Astrocyte (in vitro differentiated cells and primary cell): Measurements from ENCODE around the gene DDIAS. TPM values are rescaled to one million over a fixed set of nuclear protein-coding genes. Genes with fewer than 3 reads are reported as not detected.

Experiments
- DNase-seq: peaks from one replicate; pipeline ENCODE4 v3.0.0-alpha.2; 2010; ENCODE audit warnings: low read depth
- FAIRE-seq: peaks from 2 replicates; lab custom pipeline; 2011; peaks lifted over from hg19 to GRCh38; lab: Jason Lieb, UNC
- H2AFZ ChIP-seq: 2 replicates; pipeline ENCODE4 v1.6.0; 2012; ENCODE audit warnings: low read depth, low read length, inconsistent platforms
- H3K27ac ChIP-seq: 2 replicates; pipeline ENCODE4 v1.5.1; 2011; ENCODE audit warnings: low read depth, low read length, inconsistent platforms
- H3K27me3 ChIP-seq: 2 replicates; pipeline ENCODE4 v1.6.0; 2011; ENCODE audit warnings: low read length, inconsistent platforms; ENCODE audit not compliant: insufficient read depth
- H3K36me3 ChIP-seq: 2 replicates; pipeline ENCODE4 v1.5.1; 2011; ENCODE audit warnings: low read length, inconsistent platforms; ENCODE audit not compliant: insufficient read depth
- H3K4me1 ChIP-seq: 2 replicates; pipeline ENCODE4 v1.5.1; 2011; ENCODE audit warnings: low read length, inconsistent platforms; ENCODE audit not compliant: insufficient read depth
- H3K4me2 ChIP-seq: 2 replicates; pipeline ENCODE4 v1.6.0; 2012; ENCODE audit warnings: low read length, inconsistent platforms
- H3K4me3 ChIP-seq: 2 replicates; pipeline ENCODE4 v1.5.1; 2011; ENCODE audit warnings: low read depth, mild to moderate bottlenecking, low read length, inconsistent platforms; ENCODE audit not compliant: insufficient read depth
- H3K79me2 ChIP-seq: 2 replicates; pipeline ENCODE4 v1.6.0; 2012; ENCODE audit warnings: mild to moderate bottlenecking, low read length, inconsistent platforms; ENCODE audit not compliant: insufficient read depth
- H3K9ac ChIP-seq: 2 replicates; pipeline ENCODE4 v1.6.0; 2012; ENCODE audit warnings: mild to moderate bottlenecking, low read length, inconsistent platforms
- H3K9me3 ChIP-seq: 2 replicates; pipeline ENCODE4 v1.5.1; 2012; ENCODE audit warnings: low read depth, mild to moderate bottlenecking, low read length, inconsistent platforms; ENCODE audit not compliant: insufficient read depth
- H4K20me1 ChIP-seq: 2 replicates; pipeline ENCODE4 v1.6.0; 2012; ENCODE audit warnings: low read length, inconsistent platforms; ENCODE audit not compliant: insufficient read depth
- H3K27ac Mint-ChIP-seq: one replicate; pipeline ENCODE4 v1.8.0; 2021; ENCODE audit warnings: mild to moderate bottlenecking, mixed read lengths; ENCODE audit not compliant: unreplicated experiment
- H3K27me3 Mint-ChIP-seq: one replicate; pipeline ENCODE4 v1.8.0; 2021; ENCODE audit warnings: low read depth, mixed read lengths; ENCODE audit not compliant: unreplicated experiment
- H3K36me3 Mint-ChIP-seq: one replicate; pipeline ENCODE4 v1.8.0; 2021; ENCODE audit warnings: low read depth, mixed read lengths; ENCODE audit not compliant: unreplicated experiment
- H3K4me1 Mint-ChIP-seq: one replicate; pipeline ENCODE4 v1.8.0; 2021; ENCODE audit warnings: low read depth, mixed read lengths; ENCODE audit not compliant: unreplicated experiment
- H3K4me3 Mint-ChIP-seq: one replicate; pipeline ENCODE4 v1.8.0; 2021; ENCODE audit warnings: mild to moderate bottlenecking, moderate library complexity, mixed read lengths; ENCODE audit not compliant: unreplicated experiment
- H3K9me3 Mint-ChIP-seq: one replicate; pipeline ENCODE4 v1.8.0; 2021; ENCODE audit warnings: mild to moderate bottlenecking, mixed read lengths; ENCODE audit not compliant: unreplicated experiment
- CTCF ChIP-seq: IDR thresholded peaks from 2 replicates; pipeline ENCODE4 v1.5.1; 2011; ENCODE audit warnings: low read depth, mild to moderate bottlenecking, inconsistent platforms, low read length, moderate library complexity; ENCODE audit not compliant: insufficient read depth
- EZH2 ChIP-seq: IDR thresholded peaks from 2 replicates; pipeline ENCODE4 v1.6.1; 2012; ENCODE audit warnings: mild to moderate bottlenecking, low read length, inconsistent platforms; ENCODE audit not compliant: insufficient read depth
- total RNA-seq: library from RNA; stranded (reverse); gene quantifications from 2 replicates; pipeline ENCODE4 v1.2.1, GENCODE V29; 2021

Gene DDIAS
- total RNA-seq, 1 donor from 2014 or later = 4.0 TPM

- H3K4me3 Mint-ChIP-seq = no peak overlapping the region
- H3K36me3 ChIP-seq = no peaks in the 10 kb centered on the region
- FAIRE-seq (no peak), DNase-seq (no peak)
- H3K9ac ChIP-seq = no peak overlapping the region
- no peaks in the 10 kb centered on the region for H3K4me1 ChIP-seq
- peaks cover 16% of the 10 kb centered on the region for H3K36me3 Mint-ChIP-seq
- no peaks in the 10 kb centered on the region for H4K20me1 ChIP-seq
- no peak overlapping the region for H2AFZ ChIP-seq
- H3K27me3 Mint-ChIP-seq = no peaks in the 10 kb centered on the region
- H3K9me3 Mint-ChIP-seq = no peaks in the 10 kb centered on the region
- H3K27me3 ChIP-seq = no peaks in the 10 kb centered on the region
- TF ChIP-seq EZH2 (no peak), CTCF (no peak)
- H3K4me1 Mint-ChIP-seq = no peaks in the 10 kb centered on the region
- H3K9me3 ChIP-seq = no peaks in the 10 kb centered on the region
- no peak overlapping the region for H3K4me3 ChIP-seq
- H3K4me2 ChIP-seq = no peak overlapping the region
- no peak overlapping the region for H3K27ac ChIP-seq
- no peaks in the 10 kb centered on the region for H3K79me2 ChIP-seq
- no peak overlapping the region for H3K27ac Mint-ChIP-seq
These were observed 26.7 kb upstream of the DDIAS start for GRCh38 chr11:82874646-82875523.

- H3K4me1 ChIP-seq = no peaks in the 10 kb centered on the region
- no peak overlapping the region for H3K4me3 ChIP-seq
- H3K9me3 ChIP-seq = no peaks in the 10 kb centered on the region
- no peak overlapping the region for H2AFZ ChIP-seq
- no peak overlapping the region for H3K4me2 ChIP-seq
- no peak for FAIRE-seq
- H3K27ac ChIP-seq = no peak overlapping the region
- H3K27ac Mint-ChIP-seq = no peak overlapping the region
- no peaks in the 10 kb centered on the region for H3K4me1 Mint-ChIP-seq
- no peak overlapping the region for H3K9ac ChIP-seq
- no peaks in the 10 kb centered on the region for H4K20me1 ChIP-seq
- peaks cover 5% of the 10 kb centered on the region for H3K36me3 Mint-ChIP-seq
- no peak overlapping the region for H3K4me3 Mint-ChIP-seq
- DNase-seq = no peak
- H3K79me2 ChIP-seq = no peaks in the 10 kb centered on the region
- no peaks in the 10 kb centered on the region for H3K27me3 ChIP-seq
- no peaks in the 10 kb centered on the region for H3K27me3 Mint-ChIP-seq
- no peaks in the 10 kb centered on the region for H3K36me3 ChIP-seq
- peaks cover 2% of the 10 kb centered on the region for H3K9me3 Mint-ChIP-seq
- TF ChIP-seq CTCF = no peak
- no peak for TF ChIP-seq EZH2
These were observed 17.7 kb upstream of the DDIAS start for GRCh38 chr11:82883853-82884252.
